ENCODE measurements around the gene IGFLR1. TPM values are rescaled to one million over a fixed set of nuclear protein-coding genes. Genes with fewer than 3 reads are reported as not detected.
A peak's percentile ranks its signal among the peaks of the same experiment; 100 is the strongest.

Gene IGFLR1
- total and polyA plus RNA-seq, 4 donors, result 7.0 to 59.7 (median 31.2) TPM

DNA sequence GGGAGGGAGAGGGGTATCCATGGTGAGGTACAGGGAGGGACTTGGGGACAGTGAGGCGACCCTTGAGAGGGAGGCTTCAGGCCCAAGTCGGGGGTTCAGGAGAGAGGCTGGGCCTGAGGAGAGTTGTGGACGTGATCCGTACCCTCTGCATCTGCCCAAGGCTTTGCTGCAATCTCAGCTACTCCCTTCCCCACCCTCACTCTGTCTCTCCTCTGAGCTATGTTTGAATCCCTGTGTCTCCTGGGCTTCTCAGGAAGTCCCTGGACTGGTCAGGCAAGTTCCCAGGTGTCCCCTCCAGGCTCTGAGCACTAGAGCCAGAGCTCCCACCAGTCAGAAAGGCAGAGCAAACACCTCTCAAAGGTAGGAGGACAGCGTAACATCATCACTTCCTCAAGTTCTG, 7.9 kb upstream of the IGFLR1 start:
- peaks cover 0 to 23% (median 18%) of the 10 kb centered on the region in 4 donors for H3K4me1 ChIP-seq (ENCODE audit: control insufficient read depth in 4 of 4, insufficient read depth in 4 of 4, low read length in 3 of 4)
- no peak overlapping the region for H3K9ac ChIP-seq (ENCODE audit: low read depth in 1 of 2, low read length in 2 of 2)
- no peak overlapping the region for H3K27ac ChIP-seq (ENCODE audit: low read depth in 1 of 2, low read length in 2 of 2)
- no peak overlapping the region for H3K4me3 ChIP-seq (ENCODE audit: low read depth in 1 of 3, low read length in 3 of 3)
- no peaks in the 10 kb centered on the region for H3K9me3 ChIP-seq (ENCODE audit: control insufficient read depth in 4 of 4, low read length in 3 of 4)
- TF ChIP-seq, protein P1, sequence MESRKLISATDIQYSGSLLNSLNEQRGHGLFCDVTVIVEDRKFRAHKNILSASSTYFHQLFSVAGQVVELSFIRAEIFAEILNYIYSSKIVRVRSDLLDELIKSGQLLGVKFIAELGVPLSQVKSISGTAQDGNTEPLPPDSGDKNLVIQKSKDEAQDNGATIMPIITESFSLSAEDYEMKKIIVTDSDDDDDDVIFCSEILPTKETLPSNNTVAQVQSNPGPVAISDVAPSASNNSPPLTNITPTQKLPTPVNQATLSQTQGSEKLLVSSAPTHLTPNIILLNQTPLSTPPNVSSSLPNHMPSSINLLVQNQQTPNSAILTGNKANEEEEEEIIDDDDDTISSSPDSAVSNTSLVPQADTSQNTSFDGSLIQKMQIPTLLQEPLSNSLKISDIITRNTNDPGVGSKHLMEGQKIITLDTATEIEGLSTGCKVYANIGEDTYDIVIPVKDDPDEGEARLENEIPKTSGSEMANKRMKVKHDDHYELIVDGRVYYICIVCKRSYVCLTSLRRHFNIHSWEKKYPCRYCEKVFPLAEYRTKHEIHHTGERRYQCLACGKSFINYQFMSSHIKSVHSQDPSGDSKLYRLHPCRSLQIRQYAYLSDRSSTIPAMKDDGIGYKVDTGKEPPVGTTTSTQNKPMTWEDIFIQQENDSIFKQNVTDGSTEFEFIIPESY (IDR thresholded peaks at IDR 0.05), result no peak
- TF ChIP-seq, protein P2, sequence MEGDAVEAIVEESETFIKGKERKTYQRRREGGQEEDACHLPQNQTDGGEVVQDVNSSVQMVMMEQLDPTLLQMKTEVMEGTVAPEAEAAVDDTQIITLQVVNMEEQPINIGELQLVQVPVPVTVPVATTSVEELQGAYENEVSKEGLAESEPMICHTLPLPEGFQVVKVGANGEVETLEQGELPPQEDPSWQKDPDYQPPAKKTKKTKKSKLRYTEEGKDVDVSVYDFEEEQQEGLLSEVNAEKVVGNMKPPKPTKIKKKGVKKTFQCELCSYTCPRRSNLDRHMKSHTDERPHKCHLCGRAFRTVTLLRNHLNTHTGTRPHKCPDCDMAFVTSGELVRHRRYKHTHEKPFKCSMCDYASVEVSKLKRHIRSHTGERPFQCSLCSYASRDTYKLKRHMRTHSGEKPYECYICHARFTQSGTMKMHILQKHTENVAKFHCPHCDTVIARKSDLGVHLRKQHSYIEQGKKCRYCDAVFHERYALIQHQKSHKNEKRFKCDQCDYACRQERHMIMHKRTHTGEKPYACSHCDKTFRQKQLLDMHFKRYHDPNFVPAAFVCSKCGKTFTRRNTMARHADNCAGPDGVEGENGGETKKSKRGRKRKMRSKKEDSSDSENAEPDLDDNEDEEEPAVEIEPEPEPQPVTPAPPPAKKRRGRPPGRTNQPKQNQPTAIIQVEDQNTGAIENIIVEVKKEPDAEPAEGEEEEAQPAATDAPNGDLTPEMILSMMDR (IDR thresholded peaks at IDR 0.05; ENCODE audit: low read depth, low read length, missing input control), result no peak
- no peak for DNase-seq (ENCODE audit: low spot score)
- H3K27me3 ChIP-seq (ENCODE audit: control insufficient read depth in 4 of 4, insufficient read depth in 4 of 4, low read length in 3 of 4), result no peaks in the 10 kb centered on the region
- 84% methylated on average over 5 of the region's 5 CpGs for WGBS
- peaks cover 0 to 20% (median 10%) of the 10 kb centered on the region in 4 donors for H3K36me3 ChIP-seq (ENCODE audit: control insufficient read depth in 4 of 4, insufficient read depth in 3 of 4, low read depth in 1 of 4, low read length in 3 of 4)

DNA sequence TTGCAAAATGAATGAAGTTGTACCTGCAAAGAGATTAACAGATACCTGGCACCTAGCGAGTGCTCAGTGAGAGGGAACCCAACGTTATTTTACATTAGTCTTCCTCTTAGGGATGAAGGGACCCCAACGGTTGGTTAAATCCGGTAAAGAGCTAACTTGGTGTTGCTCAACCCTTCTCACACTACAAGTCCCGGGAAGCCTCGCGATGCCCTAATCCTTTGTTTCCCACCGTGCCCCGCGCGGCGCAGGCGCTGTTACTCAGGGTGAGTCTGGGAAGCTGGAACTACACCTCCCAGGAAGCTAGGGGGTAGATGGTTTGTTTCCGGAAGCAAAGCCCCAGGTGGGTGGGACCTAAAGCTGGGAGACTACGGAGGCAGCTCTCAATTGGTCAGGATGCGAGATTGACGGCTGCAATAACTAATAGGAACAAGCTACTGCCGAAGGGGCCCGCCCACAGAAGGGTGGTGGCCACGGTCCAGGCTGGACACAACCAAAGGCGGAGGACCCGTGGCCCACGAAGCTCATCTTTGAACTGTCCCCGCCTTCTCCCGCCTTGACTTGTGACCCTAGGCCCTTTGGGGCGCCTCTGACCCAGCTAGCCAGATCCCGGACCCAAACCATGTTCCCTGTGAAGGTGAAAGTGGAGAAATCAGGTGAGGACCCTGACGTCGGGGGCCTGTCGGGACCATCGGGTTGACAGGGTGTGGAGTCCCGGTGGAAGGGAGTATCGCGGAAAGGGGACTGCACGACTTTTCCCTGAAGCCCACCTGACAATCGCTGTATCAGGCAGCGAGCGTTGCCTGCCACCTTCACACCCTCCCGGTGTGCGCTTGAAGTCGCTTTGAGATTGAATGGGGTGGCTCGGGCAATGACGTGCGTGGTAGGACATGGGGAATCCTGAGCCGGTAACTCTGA, 6.1 kb upstream of the IGFLR1 start, which contains the start of gene LIN37:
LIN37 (plus strand) TSS at position 471 of the 915 bp plus-strand sequence; CDS start at position 620, 149 bp downstream.
- H3K9ac ChIP-seq (ENCODE audit: low read depth in 1 of 2, low read length in 2 of 2), result peak within 1 kb of the TSS; percentile 61 to 76
- peaks cover 0 to 9% (median 5%) of the 10 kb centered on the region in 4 donors for H3K36me3 ChIP-seq (ENCODE audit: control insufficient read depth in 4 of 4, insufficient read depth in 3 of 4, low read depth in 1 of 4, low read length in 3 of 4)
- no peaks in the 10 kb centered on the region for H3K27me3 ChIP-seq (ENCODE audit: control insufficient read depth in 4 of 4, insufficient read depth in 4 of 4, low read length in 3 of 4)
- no peaks in the 10 kb centered on the region for H3K9me3 ChIP-seq (ENCODE audit: control insufficient read depth in 4 of 4, low read length in 3 of 4)
- DNase-seq (ENCODE audit: low spot score), result peak; percentile 98
- under 1% methylated on average over 45 of the region's 45 CpGs for WGBS
- H3K27ac ChIP-seq (ENCODE audit: low read depth in 1 of 2, low read length in 2 of 2), result peak within 1 kb of the TSS; percentile 63 to 71
- H3K4me3 ChIP-seq (ENCODE audit: low read depth in 1 of 3, low read length in 3 of 3), result peak within 1 kb of the TSS; percentile 82 to 98 (median 91)
- peaks cover 6 to 32% (median 28%) of the 10 kb centered on the region in 4 donors for H3K4me1 ChIP-seq (ENCODE audit: control insufficient read depth in 4 of 4, insufficient read depth in 4 of 4, low read length in 3 of 4)
- TF ChIP-seq RXRA (IDR thresholded peaks at IDR 0.05), result peak; percentile 45 to 48
- peak; percentile 86 to 97 for TF ChIP-seq GABPA (IDR thresholded peaks at IDR 0.05 in 1 of 2, conservative IDR thresholded peaks at IDR 0.05 in 1 of 2)
- peak; percentile 89 for TF ChIP-seq YY1 (IDR thresholded peaks at IDR 0.05)
- TF ChIP-seq TAF1 (conservative IDR thresholded peaks at IDR 0.05), result no peak
- TF ChIP-seq, protein P3, sequence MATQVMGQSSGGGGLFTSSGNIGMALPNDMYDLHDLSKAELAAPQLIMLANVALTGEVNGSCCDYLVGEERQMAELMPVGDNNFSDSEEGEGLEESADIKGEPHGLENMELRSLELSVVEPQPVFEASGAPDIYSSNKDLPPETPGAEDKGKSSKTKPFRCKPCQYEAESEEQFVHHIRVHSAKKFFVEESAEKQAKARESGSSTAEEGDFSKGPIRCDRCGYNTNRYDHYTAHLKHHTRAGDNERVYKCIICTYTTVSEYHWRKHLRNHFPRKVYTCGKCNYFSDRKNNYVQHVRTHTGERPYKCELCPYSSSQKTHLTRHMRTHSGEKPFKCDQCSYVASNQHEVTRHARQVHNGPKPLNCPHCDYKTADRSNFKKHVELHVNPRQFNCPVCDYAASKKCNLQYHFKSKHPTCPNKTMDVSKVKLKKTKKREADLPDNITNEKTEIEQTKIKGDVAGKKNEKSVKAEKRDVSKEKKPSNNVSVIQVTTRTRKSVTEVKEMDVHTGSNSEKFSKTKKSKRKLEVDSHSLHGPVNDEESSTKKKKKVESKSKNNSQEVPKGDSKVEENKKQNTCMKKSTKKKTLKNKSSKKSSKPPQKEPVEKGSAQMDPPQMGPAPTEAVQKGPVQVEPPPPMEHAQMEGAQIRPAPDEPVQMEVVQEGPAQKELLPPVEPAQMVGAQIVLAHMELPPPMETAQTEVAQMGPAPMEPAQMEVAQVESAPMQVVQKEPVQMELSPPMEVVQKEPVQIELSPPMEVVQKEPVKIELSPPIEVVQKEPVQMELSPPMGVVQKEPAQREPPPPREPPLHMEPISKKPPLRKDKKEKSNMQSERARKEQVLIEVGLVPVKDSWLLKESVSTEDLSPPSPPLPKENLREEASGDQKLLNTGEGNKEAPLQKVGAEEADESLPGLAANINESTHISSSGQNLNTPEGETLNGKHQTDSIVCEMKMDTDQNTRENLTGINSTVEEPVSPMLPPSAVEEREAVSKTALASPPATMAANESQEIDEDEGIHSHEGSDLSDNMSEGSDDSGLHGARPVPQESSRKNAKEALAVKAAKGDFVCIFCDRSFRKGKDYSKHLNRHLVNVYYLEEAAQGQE (IDR thresholded peaks at IDR 0.05), result no peak
- TF ChIP-seq, protein P1 (IDR thresholded peaks at IDR 0.05), result peak; percentile 99
- TF ChIP-seq, protein P4, sequence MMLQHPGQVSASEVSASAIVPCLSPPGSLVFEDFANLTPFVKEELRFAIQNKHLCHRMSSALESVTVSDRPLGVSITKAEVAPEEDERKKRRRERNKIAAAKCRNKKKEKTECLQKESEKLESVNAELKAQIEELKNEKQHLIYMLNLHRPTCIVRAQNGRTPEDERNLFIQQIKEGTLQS (IDR thresholded peaks at IDR 0.05), result no peak
- TF ChIP-seq, protein P2 (IDR thresholded peaks at IDR 0.05; ENCODE audit: low read depth, low read length, missing input control), result peak; percentile 40
- TF ChIP-seq, protein P5, sequence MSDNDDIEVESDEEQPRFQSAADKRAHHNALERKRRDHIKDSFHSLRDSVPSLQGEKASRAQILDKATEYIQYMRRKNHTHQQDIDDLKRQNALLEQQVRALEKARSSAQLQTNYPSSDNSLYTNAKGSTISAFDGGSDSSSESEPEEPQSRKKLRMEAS (IDR thresholded peaks at IDR 0.05), result peak; percentile 78
- TF ChIP-seq EGR1 (IDR thresholded peaks at IDR 0.05; ENCODE audit: low read depth in 2 of 2), result peak in 1 of 2 donors; percentile 55
- TF ChIP-seq JUND (IDR thresholded peaks at IDR 0.05), result peak in 1 of 2 donors; percentile 16
- TF ChIP-seq NR2F2 (IDR thresholded peaks at IDR 0.05), result peak; percentile 86
- no peak for TF ChIP-seq HNF4G (IDR thresholded peaks at IDR 0.05)
- TF ChIP-seq SP1 (IDR thresholded peaks at IDR 0.05), result peak; percentile 98
- TF ChIP-seq FOXA1 (IDR thresholded peaks at IDR 0.05), result no peak
- no peak for TF ChIP-seq FOXA2 (IDR thresholded peaks at IDR 0.05)
- peak; percentile 50 to 73 for TF ChIP-seq HNF4A (conservative IDR thresholded peaks at IDR 0.05)
- TF ChIP-seq RAD21 (IDR thresholded peaks at IDR 0.05), result peak in 1 of 2 donors; percentile 27

Measured in liver (tissue), 9 donors.